Smooth muscle cell (in vitro differentiated cells): Measurements from ENCODE around the gene FBN1. TPM values are rescaled to one million over a fixed set of nuclear protein-coding genes. Genes with fewer than 3 reads are reported as not detected.

Experiments
- DNase-seq: peaks from one replicate; lab custom pipeline; 2025; ENCODE audit not compliant: unreplicated experiment; lab: John Stamatoyannopoulos, UW
- H2AFZ ChIP-seq: fragments of 200-600 bp; sonication (generic); 2 replicates; pipeline ENCODE4 v1.6.0; 2016; ENCODE audit warnings: antibody characterized with exemption, low read depth, mild to moderate bottlenecking
- H3F3A ChIP-seq: fragments of 200-600 bp; sonication (generic); 2 replicates; pipeline ENCODE4 v1.6.0; 2017; ENCODE audit warnings: antibody characterized with exemption, low read depth
- H3K27ac ChIP-seq: fragments of 200-600 bp; sonication (generic); 2 replicates; pipeline ENCODE4 v1.5.1; 2016; ENCODE audit warnings: low read depth, mild to moderate bottlenecking
- H3K27me3 ChIP-seq: fragments of 200-600 bp; sonication (generic); 2 replicates; pipeline ENCODE4 v1.6.1; 2016; ENCODE audit warnings: low read depth, mild to moderate bottlenecking
- H3K36me3 ChIP-seq: fragments of 200-600 bp; sonication (generic); 2 replicates; pipeline ENCODE4 v1.5.1; 2016; ENCODE audit warnings: low read depth
- H3K4me1 ChIP-seq: fragments of 200-600 bp; sonication (generic); 2 replicates; pipeline ENCODE4 v1.5.1; 2016; ENCODE audit warnings: low read depth
- H3K4me2 ChIP-seq: fragments of 200-600 bp; sonication (generic); 2 replicates; pipeline ENCODE4 v1.6.0; 2016; ENCODE audit warnings: mild to moderate bottlenecking
- H3K4me3 ChIP-seq: fragments of 200-600 bp; sonication (generic); 2 replicates; pipeline ENCODE4 v1.5.1; 2016; ENCODE audit warnings: mild to moderate bottlenecking
- H3K79me2 ChIP-seq: fragments of 200-600 bp; sonication (generic); 2 replicates; pipeline ENCODE4 v1.6.0; 2016; ENCODE audit warnings: low read depth, mild to moderate bottlenecking
- H3K9ac ChIP-seq: fragments of 200-600 bp; sonication (generic); 2 replicates; pipeline ENCODE4 v1.6.0; 2016; ENCODE audit warnings: low read depth
- H3K9me3 ChIP-seq: fragments of 200-600 bp; sonication (generic); replicated peaks from 2 replicates; pipeline ENCODE4 v1.5.1; 2016; ENCODE audit warnings: low read depth
- H4K20me1 ChIP-seq: fragments of 200-600 bp; sonication (generic); 2 replicates; pipeline ENCODE4 v1.6.0; 2016; ENCODE audit warnings: low read depth
- CTCF ChIP-seq: fragments of 200-600 bp; sonication (generic); IDR thresholded peaks from 2 replicates; pipeline ENCODE4 v1.5.1; 2017; ENCODE audit warnings: borderline replicate concordance, mild to moderate bottlenecking, antibody characterized with exemption; ENCODE audit not compliant: insufficient read depth, poor library complexity, severe bottlenecking
- WGBS: methylation state at CpG from one replicate; pipeline ENCODE4 v1.1.7; 2016; ENCODE audit warnings: low lambda C conversion rate; 5-methylcytosine and 5-hydroxymethylcytosine counted together
- polyA plus RNA-seq: library from polyadenylated mRNA; unstranded; fragments of >200 nt; fragmentation: Nextera tagmentation; extraction: Ambion mirVana; gene quantifications from 2 replicates; pipeline ENCODE4 v1.2.1, GENCODE V29; 2016
- total RNA-seq: library from RNA; depleted of rRNA; stranded (reverse); fragments of >200 nt; gene quantifications from 2 replicates; pipeline ENCODE4 v1.2.3, GENCODE V29; 2014

The FBN1 gene
- total and polyA plus RNA-seq, 2 experiments from 2014 or later: 137 to 330 TPM

DNA sequence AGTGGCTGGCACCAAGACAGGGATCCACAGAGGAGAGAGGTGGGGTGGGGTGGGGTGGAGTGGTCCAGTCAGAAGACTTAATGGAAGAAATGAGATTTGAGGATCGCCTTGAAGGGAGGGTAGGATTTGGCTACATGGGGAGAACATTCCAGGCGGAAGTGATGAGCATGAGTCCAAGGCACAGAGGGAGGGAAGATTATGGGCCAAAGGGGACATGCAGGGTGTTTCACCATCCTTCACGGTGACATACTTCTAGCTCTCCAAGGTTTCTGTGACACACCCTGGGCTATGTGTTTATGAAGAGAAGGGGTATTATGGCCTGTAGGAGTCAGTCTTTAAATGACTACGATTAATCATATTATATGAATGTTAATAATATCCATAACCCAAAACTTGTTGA lies 7.7 kb upstream of the FBN1 start:
- H3K27me3 ChIP-seq: no peaks in the 10 kb centered on the region
- H3K36me3 ChIP-seq: no peaks in the 10 kb centered on the region
- H3K4me1 ChIP-seq: no peaks in the 10 kb centered on the region
- H4K20me1 ChIP-seq: no peaks in the 10 kb centered on the region
- no peaks in the 10 kb centered on the region for H3K9me3 ChIP-seq
- H2AFZ ChIP-seq: no peak overlapping the region
- no peak overlapping the region for H3K4me2 ChIP-seq
- TF ChIP-seq CTCF: no peak
- no peaks in the 10 kb centered on the region for H3K79me2 ChIP-seq
- H3K9ac ChIP-seq: no peak overlapping the region
- WGBS: 98% methylated on average over 4 of the region's 4 CpGs
- no peak for DNase-seq
- no peak overlapping the region for H3K4me3 ChIP-seq
- H3K27ac ChIP-seq: no peak overlapping the region
- no peaks in the 10 kb centered on the region for H3F3A ChIP-seq

- no peak for DNase-seq
- Histone ChIP-seq H3K36me3 (no peaks in the 10 kb centered on the region), H3K4me2 (no peak overlapping the region), H3K27me3 (no peaks in the 10 kb centered on the region), H3F3A (no peaks in the 10 kb centered on the region), H3K4me3 (no peak overlapping the region), H3K9ac (no peak overlapping the region), H3K4me1 (no peaks in the 10 kb centered on the region), H4K20me1 (no peaks in the 10 kb centered on the region), H3K27ac (no peak overlapping the region), H2AFZ (no peak overlapping the region), H3K79me2 (no peaks in the 10 kb centered on the region), H3K9me3 (no peaks in the 10 kb centered on the region)
- 90% methylated on average over 6 of the region's 6 CpGs for WGBS
- no peak for TF ChIP-seq CTCF
Observed at GRCh38 chr15:48652510-48653076, 7.1 kb upstream of the FBN1 start.

DNA sequence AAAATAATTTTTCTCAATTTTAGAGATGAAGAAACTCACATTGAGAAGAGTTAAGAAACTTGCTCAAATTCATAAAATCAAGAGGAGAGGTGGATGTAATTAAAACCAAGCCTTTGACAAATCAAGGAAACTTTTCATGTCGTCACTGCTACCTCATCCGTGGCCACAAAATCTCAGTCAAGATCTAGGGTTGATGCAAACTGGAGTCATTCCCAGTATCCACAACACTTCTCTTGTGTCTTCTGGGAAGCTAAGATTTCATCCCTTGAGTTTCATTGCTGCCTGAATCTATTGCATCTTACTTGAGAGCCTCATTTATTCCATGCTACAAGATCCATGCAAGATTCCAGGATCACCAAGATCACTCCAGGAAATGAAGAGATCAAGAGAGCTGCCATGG lies 5.4 kb upstream of the FBN1 start:
- Histone ChIP-seq H3K9me3 (no peaks in the 10 kb centered on the region), H3K27ac (no peak overlapping the region), H2AFZ (no peak overlapping the region), H3K4me3 (no peak overlapping the region), H3K79me2 (no peaks in the 10 kb centered on the region), H3F3A (no peaks in the 10 kb centered on the region), H4K20me1 (no peaks in the 10 kb centered on the region), H3K27me3 (no peaks in the 10 kb centered on the region), H3K4me1 (peaks cover 9% of the 10 kb centered on the region), H3K9ac (no peak overlapping the region), H3K4me2 (no peak overlapping the region), H3K36me3 (no peaks in the 10 kb centered on the region)
- WGBS: 98% methylated on average over 2 of the region's 2 CpGs
- DNase-seq: no peak
- no peak for TF ChIP-seq CTCF

GRCh38 chr15:48647962-48648361 lies 2.5 kb upstream of the FBN1 start:
- Histone ChIP-seq H3K9me3 (no peaks in the 10 kb centered on the region), H3K27me3 (no peaks in the 10 kb centered on the region), H3K36me3 (no peaks in the 10 kb centered on the region), H3K79me2 (peaks cover 25% of the 10 kb centered on the region), H3K27ac (no peak overlapping the region), H3K4me3 (no peak overlapping the region), H3K4me1 (peaks cover 11% of the 10 kb centered on the region), H3K4me2 (no peak overlapping the region), H3K9ac (no peak overlapping the region), H2AFZ (no peak overlapping the region), H3F3A (no peaks in the 10 kb centered on the region), H4K20me1 (peaks cover 23% of the 10 kb centered on the region)
- TF ChIP-seq CTCF: peak; percentile 14
- DNase-seq: no peak
